H9 (cell line): ENCODE measurements around the gene ZNF212. TPM values are rescaled to one million over a fixed set of nuclear protein-coding genes. Genes with fewer than 3 reads are reported as not detected.

Experiments used
- DNase-seq: peaks from one replicate; pipeline ENCODE4 v3.0.0-alpha.2; 2017
- H2AFZ ChIP-seq: one replicate; pipeline ENCODE4 v1.6.1; 2013; ENCODE audit warnings: mild to moderate bottlenecking, low read length, control low read depth, moderate library complexity
- H2AK5ac ChIP-seq: 2 replicates; pipeline ENCODE4 v1.6.1; 2013; ENCODE audit warnings: low read length, control low read depth, mixed read lengths; ENCODE audit not compliant: insufficient read length
- H2BK120ac ChIP-seq: one replicate; pipeline ENCODE4 v1.6.1; 2013; ENCODE audit warnings: low read depth, mild to moderate bottlenecking, low read length, control low read depth, inconsistent platforms; ENCODE audit not compliant: poor library complexity, severe bottlenecking
- H2BK12ac ChIP-seq: 2 replicates; pipeline ENCODE4 v1.6.1; 2013; ENCODE audit warnings: low read length, control low read depth, mixed read lengths, low read depth; ENCODE audit not compliant: insufficient read length
- H2BK15ac ChIP-seq: 2 replicates; pipeline ENCODE4 v1.6.1; 2013; ENCODE audit warnings: low read depth, low read length, control low read depth
- H2BK20ac ChIP-seq: one replicate; pipeline ENCODE4 v1.6.1; 2013; ENCODE audit warnings: low read depth, mild to moderate bottlenecking, low read length, control low read depth, inconsistent platforms; ENCODE audit not compliant: poor library complexity, severe bottlenecking
- H2BK5ac ChIP-seq: 2 replicates; pipeline ENCODE4 v1.6.1; 2013; ENCODE audit warnings: low read length, control low read depth, mixed read lengths; ENCODE audit not compliant: insufficient read length
- H3K14ac ChIP-seq: 2 replicates; pipeline ENCODE4 v1.6.1; 2013; ENCODE audit warnings: low read length, control low read depth; ENCODE audit not compliant: insufficient read depth
- H3K18ac ChIP-seq: 2 replicates; pipeline ENCODE4 v1.6.1; 2013; ENCODE audit warnings: low read depth, mild to moderate bottlenecking, mixed read lengths, low read length, control low read depth; ENCODE audit not compliant: insufficient read length
- H3K23ac ChIP-seq: 2 replicates; pipeline ENCODE4 v1.6.1; 2013; ENCODE audit warnings: low read length, control low read depth, mixed read lengths, low read depth; ENCODE audit not compliant: insufficient read length
- H3K23me2 ChIP-seq: 2 replicates; pipeline ENCODE4 v1.6.1; 2013; ENCODE audit warnings: low read depth, mild to moderate bottlenecking, mixed read lengths, low read length, control low read depth; ENCODE audit not compliant: insufficient read length, poor library complexity, severe bottlenecking
- H3K27ac ChIP-seq: 2 replicates; pipeline ENCODE4 v1.5.1; 2013; ENCODE audit warnings: low read length, control low read depth, mixed read lengths, low read depth; ENCODE audit not compliant: insufficient read length
- H3K27me3 ChIP-seq: 2 replicates; pipeline ENCODE4 v1.6.1; 2013; ENCODE audit warnings: low read length, control low read depth, inconsistent platforms; ENCODE audit not compliant: insufficient read depth
- H3K4ac ChIP-seq: 2 replicates; pipeline ENCODE4 v1.6.1; 2013; ENCODE audit warnings: low read depth, mild to moderate bottlenecking, control low read depth, inconsistent platforms, low read length, moderate library complexity
- H3K4me1 ChIP-seq: 2 replicates; pipeline ENCODE4 v1.6.1; 2013; ENCODE audit warnings: low read length, control low read depth, inconsistent platforms; ENCODE audit not compliant: insufficient read depth
- H3K4me2 ChIP-seq: 2 replicates; pipeline ENCODE4 v1.6.1; 2013; ENCODE audit warnings: low read length, control low read depth, mixed read lengths; ENCODE audit not compliant: insufficient read length, insufficient read depth
- H3K56ac ChIP-seq: 2 replicates; pipeline ENCODE4 v1.6.1; 2013; ENCODE audit warnings: low read depth, mild to moderate bottlenecking, mixed read lengths, low read length, control low read depth; ENCODE audit not compliant: insufficient read length
- H3K79me1 ChIP-seq: 2 replicates; pipeline ENCODE4 v1.6.1; 2013; ENCODE audit warnings: low read depth, mild to moderate bottlenecking, moderate library complexity, low read length, control low read depth, inconsistent platforms; ENCODE audit not compliant: insufficient read depth, poor library complexity, severe bottlenecking
- H3K79me2 ChIP-seq: 2 replicates; pipeline ENCODE4 v1.6.1; 2013; ENCODE audit warnings: low read length, control low read depth, inconsistent platforms; ENCODE audit not compliant: insufficient read depth
- H3K9ac ChIP-seq: 2 replicates; pipeline ENCODE4 v1.6.1; 2013; ENCODE audit warnings: low read length, control low read depth, mixed read lengths; ENCODE audit not compliant: insufficient read length; ENCODE audit errors: extremely low read depth
- H3K9me3 ChIP-seq: one replicate; pipeline ENCODE4 v1.6.1; 2013; ENCODE audit warnings: low read depth, low read length, inconsistent platforms; ENCODE audit not compliant: control insufficient read depth
- H3T11ph ChIP-seq: one replicate; pipeline ENCODE4 v1.6.1; 2013; ENCODE audit warnings: mild to moderate bottlenecking, low read length, control low read depth, inconsistent platforms
- H4K20me1 ChIP-seq: one replicate; pipeline ENCODE4 v1.6.1; 2013; ENCODE audit not compliant: control insufficient read depth, insufficient read length, insufficient read depth
- H4K5ac ChIP-seq: 2 replicates; pipeline ENCODE4 v1.6.1; 2013; ENCODE audit warnings: low read depth, mild to moderate bottlenecking, mixed read lengths, low read length, control low read depth; ENCODE audit not compliant: insufficient read length
- H4K8ac ChIP-seq: replicated peaks from 2 replicates; pipeline ENCODE4 v1.6.1; 2013; ENCODE audit warnings: low read length, control low read depth, mixed read lengths, low read depth; ENCODE audit not compliant: insufficient read length
- H4K91ac ChIP-seq: 2 replicates; pipeline ENCODE4 v1.6.1; 2013; ENCODE audit warnings: low read depth, mild to moderate bottlenecking, moderate library complexity, mixed read lengths, low read length, control low read depth; ENCODE audit not compliant: insufficient read length
- H3K27ac Mint-ChIP-seq, 3 experiments: 2 replicates in 2 of 3; 3 replicates in 1 of 3; pipeline ENCODE4 v1.8.0; 2020 to 2021; ENCODE audit warnings: mixed read lengths in 3 of 3, mild to moderate bottlenecking in 1 of 3, moderate library complexity in 1 of 3
- H3K27me3 Mint-ChIP-seq: 2 replicates; pipeline ENCODE4 v1.8.0; 2021; ENCODE audit warnings: low read depth, mild to moderate bottlenecking, moderate library complexity, mixed read lengths
- H3K36me3 Mint-ChIP-seq, 3 experiments: 2 replicates in 2 of 3; 3 replicates in 1 of 3; pipeline ENCODE4 v1.8.0; 2020 to 2021; ENCODE audit warnings: low read depth in 3 of 3, mixed read lengths in 3 of 3; ENCODE audit not compliant: insufficient read depth in 1 of 3
- H3K4me1 Mint-ChIP-seq, 2 experiments: 2 replicates each; pipeline ENCODE4 v1.8.0; 2020; ENCODE audit warnings: mixed read lengths in 2 of 2
- H3K4me3 Mint-ChIP-seq, 2 experiments: 2 replicates in 1 of 2; 3 replicates in 1 of 2; pipeline ENCODE4 v1.8.0; 2020 to 2021; ENCODE audit warnings: mild to moderate bottlenecking in 2 of 2, mixed read lengths in 2 of 2, moderate library complexity in 1 of 2
- H3K9me3 Mint-ChIP-seq, 2 experiments: 2 replicates in 1 of 2; 3 replicates in 1 of 2; pipeline ENCODE4 v1.8.0; 2020; ENCODE audit warnings: mild to moderate bottlenecking in 2 of 2, mixed read lengths in 2 of 2, moderate library complexity in 1 of 2
- CTCF ChIP-seq: fragments of 200-600 bp; sonication (generic); conservative IDR thresholded peaks from 3 replicates; pipeline ENCODE4 v1.8.0; 2021; ENCODE audit warnings: antibody characterized with exemption, mild to moderate bottlenecking
- WGBS: extraction: QIAGEN DNeasy Blood & Tissue Kit; methylation state at CpG from one replicate; pipeline ENCODE4 v1.1.7; 2013; ENCODE audit warnings: missing lambda C conversion rate, low lambda C conversion rate, mixed read lengths; ENCODE audit not compliant: insufficient read length; ENCODE audit errors: extremely low coverage; 5-methylcytosine and 5-hydroxymethylcytosine counted together
- total RNA-seq: library from RNA; stranded (reverse); gene quantifications from 2 replicates; pipeline ENCODE4 v1.2.1, GENCODE V29; 2021

The ZNF212 gene
- total RNA-seq, 1 experiment from 2014 or later, result 21.1 TPM

DNA sequence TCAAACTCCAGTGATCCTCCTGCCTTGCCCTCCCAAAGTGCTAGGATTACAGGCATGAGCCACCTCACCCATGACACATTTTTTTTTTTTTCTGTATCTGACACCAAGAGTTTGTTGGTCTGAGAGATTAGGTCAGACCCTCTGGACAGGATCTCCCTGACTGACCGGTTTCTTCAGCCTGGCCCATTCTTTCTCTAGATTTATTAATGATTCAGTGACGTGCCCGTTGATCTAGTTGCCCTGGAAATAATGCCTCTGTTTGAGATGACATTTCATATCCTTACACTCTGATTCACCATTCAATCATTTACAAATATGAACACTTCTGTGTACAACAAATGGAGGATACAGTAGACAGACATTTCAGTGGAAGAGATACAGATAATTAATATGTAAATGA is 1.4 kb upstream of the ZNF212 start:
- Histone ChIP-seq H3K14ac (no peak overlapping the region), H4K91ac (no peak overlapping the region), H3K56ac (no peak overlapping the region), H3K27me3 (no peaks in the 10 kb centered on the region), H2BK5ac (no peak overlapping the region), H2AFZ (no peak overlapping the region), H2BK20ac (no peak overlapping the region), H4K5ac (no peak overlapping the region), H3K9me3 (no peaks in the 10 kb centered on the region), H3K4ac (no peak overlapping the region), H4K8ac (no peak overlapping the region), H2BK12ac (no peak overlapping the region), H3K9ac (no peak overlapping the region), H3K23me2 (no peaks in the 10 kb centered on the region), H2AK5ac (no peak overlapping the region), H3K4me2 (no peak overlapping the region), H3T11ph (no peak overlapping the region), H3K79me2 (peaks cover 7% of the 10 kb centered on the region; the same call in 1 of the 2 replicates), H3K79me1 (peaks cover 4% of the 10 kb centered on the region), H3K4me1 (peaks cover 2% of the 10 kb centered on the region; the same call in 1 of the 2 replicates), H2BK120ac (no peak overlapping the region), H2BK15ac (no peak overlapping the region), H3K27ac (no peak overlapping the region), H4K20me1 (no peaks in the 10 kb centered on the region), H3K18ac (no peak overlapping the region), H3K23ac (no peak overlapping the region)
- Mint-ChIP-seq H3K4me3 (peak overlapping the region in 1 of 2 experiments; percentile 19; a peak in 2 of 5 replicates), H3K4me1 (peaks cover 9% of the 10 kb centered on the region in 2 experiments), H3K27me3 (peaks cover 28% of the 10 kb centered on the region), H3K36me3 (peaks cover 4 to 11% (median 9%) of the 10 kb centered on the region in 3 experiments; a peak in 6 of 7 replicates), H3K27ac (no peak overlapping the region), H3K9me3 (peaks cover 7 to 9% of the 10 kb centered on the region in 2 experiments)
- DNase-seq, result no peak
- TF ChIP-seq CTCF, result no peak
- WGBS, result no CpG with 5 or more reads among the region's 3 CpGs
